Panc1 (cell line): ENCODE results near the gene CLDN34. TPM values are rescaled to one million over a fixed set of nuclear protein-coding genes. Genes with fewer than 3 reads are reported as not detected.

Experiments
- ATAC-seq: fragments of 200-7000 bp; cut with Tn5 transposase; 2 replicates; pipeline ENCODE4 v1.9.1; 2020; ENCODE audit warnings: mild to moderate bottlenecking, moderate library complexity
- BruUV-seq: library from RNA; stranded (reverse); fragments of 400-500 nt; replicated peaks from 2 replicates; lab custom pipeline; 2021; lab: Mats Ljungman, UMichigan
- CTCF ChIA-PET: fragments of 300-600 bp; sonication (Branson Sonifier 250); formaldehyde crosslinking; loops from one replicate; lab custom pipeline; 2022; ENCODE audit warnings: antibody characterized with exemption; lab: Charles Lee
- POLR2A ChIA-PET: fragments of 300-600 bp; sonication (Branson Sonifier 250); formaldehyde crosslinking; loops from one replicate; lab custom pipeline; 2022; ENCODE audit warnings: antibody characterized with exemption; lab: Charles Lee
- DNase-seq: peaks from one replicate; pipeline ENCODE4 v3.0.0-alpha.2; 2010; ENCODE audit warnings: low read depth, low spot score
- H3K27ac ChIP-seq: 2 replicates; pipeline ENCODE4 v1.5.1; 2011; ENCODE audit warnings: mild to moderate bottlenecking, low read length, inconsistent platforms
- H3K27me3 ChIP-seq: fragments of 200-500 bp; sonication (Bioruptor generic); 2 replicates; pipeline ENCODE4 v1.6.0; 2014; ENCODE audit warnings: low read length, inconsistent platforms; ENCODE audit not compliant: control insufficient read depth, insufficient read depth
- H3K36me3 ChIP-seq: fragments of 200-500 bp; sonication (Bioruptor generic); 2 replicates; pipeline ENCODE4 v1.5.1; 2014; ENCODE audit warnings: inconsistent platforms, mild to moderate bottlenecking, low read length, moderate library complexity; ENCODE audit not compliant: control insufficient read depth, insufficient read depth
- H3K4me1 ChIP-seq: 2 replicates; pipeline ENCODE4 v1.5.1; 2011; ENCODE audit warnings: inconsistent platforms, mild to moderate bottlenecking, low read length, moderate library complexity; ENCODE audit not compliant: control insufficient read depth, insufficient read depth
- H3K4me3 ChIP-seq, 2 experiments: 2 replicates each; pipeline ENCODE4 v1.5.1; 2011 to 2012; ENCODE audit warnings: low read depth in 2 of 2, low read length in 2 of 2, mild to moderate bottlenecking in 2 of 2, inconsistent platforms in 1 of 2, moderate library complexity in 1 of 2
- H3K9me3 ChIP-seq: fragments of 200-500 bp; sonication (Bioruptor generic); 2 replicates; pipeline ENCODE4 v1.5.1; 2014; ENCODE audit warnings: low read depth, mild to moderate bottlenecking, inconsistent platforms, low read length, moderate library complexity; ENCODE audit not compliant: control insufficient read depth, insufficient read depth
- CTCF ChIP-seq: fragments of 450-650 bp; IDR thresholded peaks from 2 replicates; pipeline ENCODE4 v1.5.1; 2017; ENCODE audit warnings: mild to moderate bottlenecking
- POLR2AphosphoS5 ChIP-seq: IDR thresholded peaks from 2 replicates; pipeline ENCODE4 v1.6.1; 2012; ENCODE audit warnings: mild to moderate bottlenecking, low read depth, low read length, moderate library complexity
- REST ChIP-seq, 2 experiments: IDR thresholded peaks; 2 replicates each; pipeline ENCODE4 v1.6.1; 2011 to 2012; ENCODE audit warnings: low read depth in 2 of 2, control low read depth in 1 of 2, low read length in 1 of 2, mild to moderate bottlenecking in 1 of 2, moderate library complexity in 1 of 2; ENCODE audit not compliant: insufficient read depth in 1 of 2
- SIN3A ChIP-seq: IDR thresholded peaks from 2 replicates; pipeline ENCODE4 v1.6.1; 2012; ENCODE audit warnings: low read depth, mild to moderate bottlenecking, low read length, moderate library complexity, borderline replicate concordance; ENCODE audit not compliant: insufficient read depth
- TCF7L2 ChIP-seq: IDR thresholded peaks from 2 replicates; pipeline ENCODE4 v1.6.1; 2011; ENCODE audit warnings: mild to moderate bottlenecking, low read depth, low read length, inconsistent platforms
- in situ Hi-C: cut with HindIII; loops from 2 replicates; pipeline ENCODE4 v1.10.0; 2016; ENCODE audit warnings: low sequenced_read_pairs, low pct_unique_long_range_greater_than_20kb
- intact Hi-C: fragments of 100-400 bp; cut with micrococcal nuclease; formaldehyde crosslinking; loops from one replicate; pipeline ENCODE4 v1.10.0; 2022; ENCODE audit not compliant: unreplicated experiment
- total RNA-seq: library from RNA; stranded (reverse); gene quantifications from one replicate; pipeline ENCODE4 v1.2.1, GENCODE V29; 2021; ENCODE audit not compliant: unreplicated experiment

CLDN34 gene
- total RNA-seq, 1 experiment from 2014 or later = not detected

GRCh38 chrX:9948406-9948805 lies 18.8 kb upstream of the CLDN34 start:
- no peak for DNase-seq
- Histone ChIP-seq H3K4me1 (no peaks in the 10 kb centered on the region), H3K36me3 (no peaks in the 10 kb centered on the region), H3K27ac (no peak overlapping the region), H3K9me3 (no peaks in the 10 kb centered on the region), H3K4me3 (no peak overlapping the region), H3K27me3 (no peaks in the 10 kb centered on the region)
- POLR2A ChIA-PET = no interaction called here
- no TSS peak for BruUV-seq
- in situ Hi-C loops = no loop called here
- no peak for TF ChIP-seq CTCF
- TF ChIP-seq REST (IDR thresholded peaks at IDR 0.05; ENCODE audit: insufficient read depth in 1 of 2, low read depth in 2 of 2, low read length in 1 of 2) = no peak
- TF ChIP-seq POLR2AphosphoS5 = no peak
- no peak for TF ChIP-seq SIN3A
- no peak for TF ChIP-seq TCF7L2
- intact Hi-C loops = no loop called here
- no peak for ATAC-seq
- CTCF ChIA-PET = no interaction called here

- in situ Hi-C loops = no loop called here
- H3K4me3 ChIP-seq = no peak overlapping the region
- no peaks in the 10 kb centered on the region for H3K4me1 ChIP-seq
- no peak overlapping the region for H3K27ac ChIP-seq
- H3K9me3 ChIP-seq = no peaks in the 10 kb centered on the region
- intact Hi-C loops = no loop called here
- DNase-seq (no peak), ATAC-seq (no peak)
- TF ChIP-seq REST (IDR thresholded peaks at IDR 0.05; ENCODE audit: insufficient read depth in 1 of 2, low read depth in 2 of 2, low read length in 1 of 2) (no peak), POLR2AphosphoS5 (no peak), SIN3A (no peak), CTCF (no peak), TCF7L2 (no peak)
- no peaks in the 10 kb centered on the region for H3K36me3 ChIP-seq
- POLR2A ChIA-PET = no interaction called here
- CTCF ChIA-PET = no interaction called here
- H3K27me3 ChIP-seq = no peaks in the 10 kb centered on the region
- no TSS peak for BruUV-seq
Observed at GRCh38 chrX:9952300-9952699, 14.9 kb upstream of the CLDN34 start.
